ENCODE data around the gene EPHA2.

EPHA2 gene

DNA sequence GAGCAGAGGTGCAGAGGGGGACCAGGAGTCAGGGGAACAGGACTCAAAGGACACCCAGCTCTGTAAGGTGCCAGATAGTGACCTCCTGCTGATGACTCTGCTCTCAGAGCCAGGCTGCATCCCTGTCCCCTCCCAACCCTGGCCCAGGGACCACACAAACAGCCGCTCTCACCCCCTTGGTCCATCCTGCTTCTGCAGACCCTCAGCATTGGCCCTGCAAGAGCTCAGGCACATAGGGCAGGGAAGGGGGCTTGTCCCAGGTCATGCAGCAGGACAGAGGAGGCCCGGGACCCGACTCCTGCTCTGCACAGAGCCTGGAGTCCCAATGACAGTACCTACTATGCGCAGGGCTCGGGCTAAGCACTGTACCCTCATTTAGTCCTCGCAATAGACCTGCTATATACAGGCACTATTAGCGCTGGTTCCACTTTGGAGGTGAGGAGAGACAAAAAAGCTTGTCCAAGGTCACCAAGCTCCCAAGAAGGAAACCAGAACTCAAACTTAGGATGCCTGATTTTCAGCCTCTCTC, 15.7 kb downstream of the EPHA2 start:
- H3K27ac ChIP-seq, result no peak overlapping the region
- TF ChIP-seq CTCF (conservative IDR thresholded peaks at IDR 0.05), result no peak

- H3K27ac ChIP-seq, result no peak overlapping the region
- no peak for TF ChIP-seq CTCF (conservative IDR thresholded peaks at IDR 0.05)
Observed at GRCh38 chr1:16139473-16139962, 16.4 kb downstream of the EPHA2 start.

DNA sequence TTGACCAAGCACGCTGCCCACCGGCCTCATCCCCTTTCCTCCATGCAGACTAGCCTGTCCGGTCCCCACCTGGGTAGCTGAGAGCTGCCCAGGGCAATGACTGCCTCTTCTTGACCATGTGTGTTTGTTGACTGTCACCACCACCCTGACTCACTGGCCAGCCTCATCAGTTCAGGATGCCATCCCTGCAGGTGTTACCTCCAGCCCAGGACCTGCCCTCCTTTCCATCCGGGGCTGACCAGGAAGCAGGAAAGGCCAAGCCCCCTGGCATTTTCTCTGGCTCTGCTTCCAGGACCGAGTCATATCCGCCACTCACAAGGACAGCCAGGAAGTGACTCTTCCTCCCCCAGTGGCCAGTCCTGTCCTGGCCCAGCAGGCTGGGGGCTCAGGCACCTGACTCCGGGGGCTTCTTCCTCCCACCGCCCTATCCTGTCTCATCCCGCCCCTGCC, 17.1 kb downstream of the EPHA2 start:
- H3K27ac ChIP-seq, result no peak overlapping the region

DNA sequence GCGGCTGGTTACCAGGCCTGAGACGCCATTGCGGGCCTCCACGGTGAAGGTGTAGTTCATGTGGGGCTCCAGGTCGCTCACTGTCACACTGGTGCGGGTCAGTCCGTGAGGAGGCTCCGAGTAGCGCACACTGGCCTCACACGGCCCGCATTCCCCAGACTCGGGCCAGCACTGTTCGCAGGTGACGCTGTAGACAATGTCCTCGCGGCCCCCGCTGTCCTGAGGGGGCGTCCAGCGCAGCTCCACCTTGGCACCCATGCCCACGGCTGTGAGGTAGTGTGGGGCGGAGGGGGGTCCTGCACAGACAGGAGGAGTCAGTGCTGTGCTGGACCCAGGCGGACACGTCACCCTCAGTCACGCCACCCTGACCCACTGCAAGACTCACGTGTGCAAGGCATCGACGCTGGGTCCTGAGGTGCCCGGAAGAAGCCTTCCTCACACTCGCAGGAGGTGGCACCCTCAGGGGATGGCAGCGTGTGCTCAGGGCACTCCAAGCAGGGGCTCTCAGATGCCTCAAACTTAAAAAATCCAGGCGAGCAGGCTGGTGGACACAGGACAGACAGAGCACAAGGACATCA, 17.9 kb downstream of the EPHA2 start:
- TF ChIP-seq CTCF (conservative IDR thresholded peaks at IDR 0.05), result no peak
- H3K27ac ChIP-seq, result no peak overlapping the region

More for the DNA sequence above, 17.1 kb downstream of the EPHA2 start:
- no peak for TF ChIP-seq CTCF (conservative IDR thresholded peaks at IDR 0.05)

- no peak overlapping the region for H3K27ac ChIP-seq
Observed at GRCh38 chr1:16135501-16135900, 20.4 kb downstream of the EPHA2 start.

DNA sequence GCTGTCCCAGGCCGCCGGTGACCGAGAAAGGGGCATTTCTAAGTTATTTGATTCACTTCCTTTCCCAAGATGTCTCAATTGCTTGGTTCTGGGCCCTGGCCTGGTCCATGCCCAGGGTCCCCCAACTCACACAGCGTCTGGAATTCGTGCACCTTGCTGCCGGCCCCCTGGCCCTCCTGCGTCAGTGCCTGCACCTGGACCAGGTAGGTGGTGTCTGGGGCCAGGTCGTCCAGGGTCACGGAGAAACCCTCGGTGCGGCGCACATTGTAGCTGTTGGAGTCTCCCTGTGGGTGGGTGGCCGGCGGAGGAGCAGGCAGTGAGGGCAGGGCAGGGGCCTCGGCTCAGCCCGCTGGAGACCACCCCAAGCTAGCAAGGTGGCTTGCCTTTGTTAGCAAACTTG, 21.0 kb downstream of the EPHA2 start:
- TF ChIP-seq CTCF (conservative IDR thresholded peaks at IDR 0.05), result no peak

More at GRCh38 chr1:16135501-16135900, 20.4 kb downstream of the EPHA2 start:
- TF ChIP-seq CTCF (conservative IDR thresholded peaks at IDR 0.05), result no peak

GRCh38 chr1:16134066-16134801, 21.6 kb downstream of the EPHA2 start:
- no peak overlapping the region for H3K27ac ChIP-seq
- TF ChIP-seq CTCF (conservative IDR thresholded peaks at IDR 0.05), result no peak

More for the DNA sequence above, 21.0 kb downstream of the EPHA2 start:
- no peak overlapping the region for H3K27ac ChIP-seq

All from VCaP (cell line).